GM18520 (cell line): ENCODE results near the gene MYMX.
"Not testable (repeated sequence)": the region's sequence is repeated elsewhere in the genome, so short reads cannot be mapped to it uniquely, and the experiment has no call there.

Source experiments
- ATAC-seq: cut with Tn5 transposase; IDR thresholded peaks from one replicate; pipeline ENCODE4 v1.9.1; 2021; ENCODE audit not compliant: unreplicated experiment

MYMX gene

GRCh38 chr6:44216677-44217331, at the start of gene MYMX:
Gene MYMX (plus strand): TSS chr6:44216926. CDS start chr6:44217472, 546 bp downstream.
- ATAC-seq = no peak

GRCh38 chr6:44167567-44167966, 49.2 kb upstream of the MYMX start:
- no peak for ATAC-seq

- no peak for ATAC-seq
Measured at GRCh38 chr6:44169154-44169553, 47.6 kb upstream of the MYMX start.

- ATAC-seq = no peak
Measured at GRCh38 chr6:44169886-44170570, 46.7 kb upstream of the MYMX start.

GRCh38 chr6:44171899-44172546, 44.7 kb upstream of the MYMX start:
- ATAC-seq = no peak

GRCh38 chr6:44172731-44173500, 43.8 kb upstream of the MYMX start:
- no peak for ATAC-seq

- ATAC-seq = no peak
Measured at GRCh38 chr6:44176130-44176761, 40.5 kb upstream of the MYMX start.

GRCh38 chr6:44176762-44177509, 39.8 kb upstream of the MYMX start:
- ATAC-seq = no peak

- no peak for ATAC-seq
Measured at GRCh38 chr6:44177691-44178423, 38.9 kb upstream of the MYMX start.

GRCh38 chr6:44178424-44179071, 38.2 kb upstream of the MYMX start:
- ATAC-seq = no peak

GRCh38 chr6:44179072-44179536, 37.6 kb upstream of the MYMX start:
- ATAC-seq = no peak

- no peak for ATAC-seq
Measured at GRCh38 chr6:44179648-44180047, 37.1 kb upstream of the MYMX start.

- ATAC-seq = no peak
Measured at GRCh38 chr6:44180406-44180805, 36.3 kb upstream of the MYMX start.

- no peak for ATAC-seq
Measured at GRCh38 chr6:44180886-44181285, 35.8 kb upstream of the MYMX start.

- ATAC-seq = not testable (repeated sequence)
Measured at GRCh38 chr6:44181784-44182183, 34.9 kb upstream of the MYMX start.

- no peak for ATAC-seq
Measured at GRCh38 chr6:44182911-44183390, 33.8 kb upstream of the MYMX start.

- no peak for ATAC-seq
Measured at GRCh38 chr6:44183783-44184182, 32.9 kb upstream of the MYMX start.

GRCh38 chr6:44185356-44185755, 31.4 kb upstream of the MYMX start:
- ATAC-seq = not testable (repeated sequence)
